GM12865 (cell line): ENCODE data around the gene FADS6.

ENCODE experiments used
- DNase-seq: peaks from one replicate; pipeline ENCODE4 v3.0.0; 2010; ENCODE audit warnings: low read depth
- H3K4me3 ChIP-seq: 2 replicates; pipeline ENCODE4 v1.5.1; 2011; ENCODE audit warnings: mild to moderate bottlenecking, low read depth, low read length, control low read depth
- CTCF ChIP-seq: IDR thresholded peaks from 2 replicates; pipeline ENCODE4 v1.5.1; 2011; ENCODE audit warnings: low read length, control low read depth, low read depth, inconsistent platforms; ENCODE audit not compliant: insufficient read depth; ENCODE audit errors: missing control alignments

Gene FADS6

GRCh38 chr17:74936470-74936799 lies 43.0 kb upstream of the FADS6 start:
- TF ChIP-seq CTCF: no peak
- H3K4me3 ChIP-seq: no peak overlapping the region
- DNase-seq: no peak

- DNase-seq: no peak
- H3K4me3 ChIP-seq: no peak within 1 kb of the TSS
- no peak for TF ChIP-seq CTCF
Measured at GRCh38 chr17:74935585-74936469, 42.4 kb upstream of the FADS6 start, which contains the start of gene OTOP3. OTOP3 (plus strand) TSS chr17:74935898; CDS start chr17:74935922, 24 bp downstream.

- no peak for TF ChIP-seq CTCF
- no peak for DNase-seq
- H3K4me3 ChIP-seq: no peak overlapping the region
Measured at GRCh38 chr17:74935048-74935447, 41.6 kb upstream of the FADS6 start.

GRCh38 chr17:74930535-74931036 lies 37.2 kb upstream of the FADS6 start:
- H3K4me3 ChIP-seq: no peak overlapping the region
- DNase-seq: no peak
- no peak for TF ChIP-seq CTCF

- no peak overlapping the region for H3K4me3 ChIP-seq
- DNase-seq: no peak
- TF ChIP-seq CTCF: no peak
Measured at GRCh38 chr17:74928786-74929185, 35.4 kb upstream of the FADS6 start.

- no peak overlapping the region for H3K4me3 ChIP-seq
- no peak for TF ChIP-seq CTCF
- DNase-seq: no peak
Measured at GRCh38 chr17:74925242-74925641, 31.8 kb upstream of the FADS6 start.
